Activated T-helper 9 cell treated with anti-CD3 and anti-CD28 coated beads, Interleukin-2, amount 50 U/mL, for 16 hours (primary cell): ENCODE measurements around the gene ADGRG3.

ENCODE experiments used
- DNase-seq: peaks from one replicate; pipeline ENCODE4 v3.0.0-alpha.2; 2020; ENCODE audit warnings: low read depth

Gene ADGRG3

GRCh38 chr16:57736419-57737351, 68.6 kb downstream of the ADGRG3 start:
- DNase-seq, result peak; percentile 25

GRCh38 chr16:57738844-57739243, 70.7 kb downstream of the ADGRG3 start:
- no peak for DNase-seq
